NCI-H526 (cell line): Measurements from ENCODE around the gene ETV4.

Source experiments
- DNase-seq, 2 experiments: peaks; one replicate each; lab custom pipeline; 2025; lab: John Stamatoyannopoulos, UW

ETV4 gene

DNA sequence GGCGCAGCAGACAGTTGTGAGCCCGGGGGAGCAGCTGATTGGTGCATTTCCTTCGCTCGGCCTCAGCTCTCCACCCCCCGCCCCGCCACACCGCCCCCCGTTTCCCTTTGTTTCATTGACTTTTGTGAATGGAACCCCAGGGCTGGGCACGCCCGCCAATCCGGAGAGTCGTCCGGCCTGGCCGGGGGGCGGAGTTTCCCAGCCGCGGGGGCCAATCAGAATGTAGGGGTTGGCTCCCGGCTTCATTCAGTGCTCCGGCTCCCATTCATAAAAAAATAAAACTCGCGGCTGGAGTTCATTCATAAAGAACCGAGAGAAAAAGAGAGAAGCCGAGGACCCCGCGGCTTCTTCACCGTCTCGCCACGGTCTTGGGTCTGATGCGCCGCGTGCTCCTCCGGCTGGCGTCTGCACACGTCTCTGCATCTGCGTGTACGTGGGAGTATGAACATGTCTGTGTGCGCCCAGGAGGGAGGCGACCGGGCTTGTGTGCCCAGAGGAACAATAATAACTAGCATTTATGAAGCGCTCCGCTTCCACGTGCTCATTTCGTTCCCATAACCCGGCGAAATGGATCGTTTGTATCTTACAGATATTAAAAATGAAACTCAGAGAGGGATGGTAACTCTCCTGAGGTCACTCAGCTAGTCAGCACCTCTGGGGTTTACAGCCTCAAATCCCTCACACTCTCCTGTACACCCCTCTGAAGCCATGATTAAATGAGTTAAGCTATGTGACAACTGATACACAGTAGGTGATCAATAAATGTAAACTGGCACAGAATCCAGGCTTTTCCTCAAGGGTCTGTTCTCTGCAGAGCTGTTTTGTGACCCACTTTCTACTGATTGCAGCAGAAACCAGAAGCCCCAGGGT lies at the start of gene ETV4:
Gene ETV4, minus strand, starts transcription at position 22 of the 870 bp plus-strand sequence. CDS start 723 bp downstream, outside the sequence.
- DNase-seq = peak; percentile 74 to 93

DNA sequence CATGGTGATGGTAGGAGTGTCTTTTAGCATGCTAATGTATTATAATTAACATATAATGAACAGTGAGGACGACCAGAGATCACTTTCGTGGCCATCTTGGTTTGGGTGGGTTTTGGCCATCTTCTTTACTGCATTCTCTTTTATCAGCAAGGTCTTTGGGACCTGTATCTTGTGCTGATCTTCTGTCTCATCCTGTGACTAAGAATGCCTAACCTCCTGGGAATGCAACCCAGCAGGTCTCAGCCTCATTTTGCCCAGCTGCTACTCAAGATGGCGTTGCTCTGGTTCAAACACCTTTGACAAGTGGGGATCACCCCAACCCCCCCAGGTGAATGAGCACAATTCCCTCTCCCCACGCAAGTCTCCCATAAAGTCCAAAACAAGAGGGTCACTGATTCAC lies 49.3 kb upstream of the ETV4 start:
- DNase-seq = no peak

DNA sequence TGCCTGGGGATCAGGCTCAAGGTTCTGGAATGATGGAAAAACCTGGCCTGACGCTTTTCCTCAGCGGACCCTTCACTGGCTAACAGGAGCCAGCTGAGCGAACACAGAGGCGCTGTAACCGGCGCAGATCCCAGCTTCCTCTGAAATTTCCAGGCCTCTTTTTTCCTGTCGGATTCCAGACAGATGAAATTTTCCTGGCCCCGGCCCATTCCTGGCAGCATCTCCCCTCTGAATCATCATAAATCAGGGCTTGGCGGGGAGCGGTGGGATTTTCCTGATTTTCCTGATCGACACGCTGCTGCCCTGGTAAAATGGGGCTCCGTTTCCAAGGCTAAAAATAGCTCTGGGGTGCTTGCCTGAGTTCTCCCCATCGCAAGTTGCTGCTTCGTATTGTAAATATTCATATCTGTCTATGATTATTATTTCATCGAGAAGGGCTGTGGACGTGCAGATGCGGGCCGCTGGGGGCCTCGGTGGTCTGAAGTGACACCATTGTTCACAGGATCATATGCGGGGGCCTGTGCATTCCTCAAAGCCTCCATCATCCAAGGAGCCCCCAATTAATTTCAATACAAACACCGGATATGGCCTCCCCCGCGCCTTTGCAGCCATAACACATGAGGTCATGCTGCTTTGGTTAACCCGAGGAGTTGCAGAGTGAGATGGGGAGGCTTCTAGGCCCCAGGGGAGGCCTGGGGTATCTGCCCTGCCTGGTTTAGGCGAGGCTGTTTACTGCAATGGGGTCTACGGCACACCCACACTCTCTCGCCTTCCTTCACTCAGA lies 45.8 kb upstream of the ETV4 start:
- DNase-seq = no peak

DNA sequence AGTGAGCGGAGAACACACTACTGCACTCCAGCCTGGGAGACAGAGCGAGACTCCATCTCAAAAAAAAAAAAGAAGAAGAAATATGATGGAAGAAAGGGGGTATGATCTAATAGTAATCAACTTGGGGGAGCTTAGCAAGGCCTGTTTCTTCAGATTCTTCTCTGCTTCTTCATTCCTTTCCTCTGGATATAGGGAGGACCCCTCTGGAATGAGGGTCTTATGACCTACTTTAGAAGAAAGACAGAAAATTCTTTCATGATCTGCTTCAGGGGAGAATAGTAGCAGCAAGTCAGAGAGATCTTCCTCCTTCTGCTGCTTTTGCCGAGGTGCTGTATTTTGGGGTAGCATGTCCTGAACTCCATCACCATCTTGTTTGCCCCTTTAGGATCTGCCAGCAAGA lies 44.9 kb upstream of the ETV4 start:
- DNase-seq = no peak

DNA sequence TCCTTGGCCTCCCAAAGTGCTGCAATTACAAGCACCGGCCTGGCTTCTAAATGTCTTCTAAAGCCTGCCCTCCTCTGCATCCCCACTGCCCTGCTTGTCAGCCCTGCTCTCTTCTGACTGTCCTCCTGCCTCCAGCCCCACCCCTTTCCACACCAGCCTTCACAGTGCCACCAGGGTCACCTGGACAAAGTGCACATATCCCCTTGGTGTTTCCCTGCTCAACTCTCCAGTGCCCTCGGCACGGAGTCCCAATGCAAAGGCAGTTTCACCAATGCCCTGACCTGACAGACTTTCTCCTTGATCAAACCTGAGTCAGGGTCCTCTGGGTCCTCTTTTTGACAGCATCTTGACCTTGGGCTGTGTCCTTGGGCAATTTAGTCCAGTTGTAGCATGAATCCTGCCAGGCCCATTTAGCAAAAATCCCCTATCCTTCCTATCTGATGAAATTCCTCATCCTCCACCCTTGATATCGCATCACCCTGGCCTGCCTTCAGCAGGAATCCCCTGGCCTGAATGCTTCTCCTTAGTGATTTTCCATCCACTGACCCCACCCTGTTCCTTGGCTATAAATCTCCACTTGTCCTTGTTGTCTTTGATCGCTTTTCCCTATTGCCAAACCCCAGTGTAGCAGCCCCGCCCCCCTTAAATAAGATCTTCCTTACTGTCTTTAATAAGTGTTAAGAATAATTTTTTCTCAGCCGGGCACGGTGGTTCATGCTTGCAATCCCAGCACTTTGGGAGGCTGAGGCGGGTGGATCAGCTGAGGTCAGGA lies 42.7 kb upstream of the ETV4 start:
- no peak for DNase-seq

DNA sequence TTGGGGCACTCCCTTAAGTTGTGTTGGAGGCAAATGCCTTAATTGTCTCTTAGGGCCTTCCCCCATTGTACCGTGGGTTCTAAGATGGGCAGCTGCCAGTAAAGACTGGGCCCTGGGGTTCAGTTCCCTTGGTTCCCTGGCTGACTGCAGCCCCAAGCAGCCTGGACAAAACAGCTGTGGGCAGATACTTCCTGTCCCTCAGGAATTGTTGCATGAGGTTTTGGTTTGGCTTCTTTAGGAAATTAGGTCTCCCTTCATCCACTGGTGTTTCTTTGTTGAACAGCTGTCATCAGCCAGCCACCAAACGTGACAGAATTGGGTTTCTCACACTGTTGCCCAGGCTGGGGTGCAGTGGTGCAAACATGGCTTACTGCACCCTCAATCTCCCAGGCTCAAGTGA lies 42.0 kb upstream of the ETV4 start:
- no peak for DNase-seq

DNA sequence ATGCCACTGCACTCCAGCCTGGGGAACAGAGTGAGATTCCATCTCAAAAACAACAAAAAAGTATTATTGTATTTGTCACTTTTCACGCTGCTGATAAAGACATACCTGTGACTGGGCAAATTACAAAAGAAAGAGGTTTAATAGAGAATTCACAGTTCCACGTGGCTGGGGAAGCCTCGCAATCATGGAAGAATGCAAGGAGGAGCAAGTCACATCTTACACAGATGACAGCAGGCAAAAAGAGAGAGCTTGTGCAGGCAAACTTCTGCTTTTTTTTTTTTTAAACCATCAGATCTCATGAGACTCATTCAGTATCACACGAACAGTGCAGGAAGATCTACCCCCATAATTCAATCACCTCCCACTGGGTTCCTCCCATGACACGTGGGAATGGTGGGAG lies 41.5 kb upstream of the ETV4 start:
- no peak for DNase-seq

DNA sequence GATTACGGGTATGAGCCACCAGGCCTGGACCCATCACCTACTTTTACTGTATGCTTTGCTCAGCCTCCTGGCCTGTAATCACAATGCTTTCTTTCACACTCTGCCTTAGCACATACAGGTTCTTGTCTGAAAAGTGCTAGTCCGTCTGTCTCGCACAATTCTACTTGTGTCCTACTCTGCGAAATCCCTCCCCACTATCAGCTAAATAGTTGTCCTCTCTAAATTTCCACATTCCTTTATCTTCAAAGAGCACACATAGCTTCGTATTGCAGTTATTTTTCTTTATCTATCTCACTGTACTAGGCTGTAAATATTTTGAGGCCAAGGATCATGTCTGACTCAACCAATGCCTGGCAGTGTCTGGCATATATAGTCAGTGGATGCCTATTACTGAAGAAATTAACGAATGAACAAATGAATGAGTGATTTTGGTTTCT lies 38.5 kb upstream of the ETV4 start:
- peak in 1 of 2 experiments; percentile 27 for DNase-seq

DNA sequence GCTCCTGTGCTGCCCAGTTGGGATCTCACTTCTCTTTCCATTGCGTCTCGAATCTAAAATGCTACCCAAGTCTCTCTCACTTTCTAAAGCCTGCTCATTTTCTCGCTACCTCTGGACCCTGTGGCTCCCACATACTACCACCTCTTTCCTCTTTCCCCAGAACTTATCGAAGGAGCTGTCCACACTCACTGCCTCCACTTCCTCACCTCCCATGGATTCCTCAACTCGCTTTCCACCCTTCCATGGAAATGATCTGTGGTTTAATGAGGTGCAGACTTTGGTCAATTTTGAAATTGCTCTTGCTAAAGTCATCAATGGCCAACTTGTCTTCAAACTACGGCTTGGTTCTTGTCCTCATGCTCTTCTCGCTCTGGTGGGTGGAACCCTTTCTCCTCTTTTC lies 37.2 kb upstream of the ETV4 start:
- DNase-seq = no peak

DNA sequence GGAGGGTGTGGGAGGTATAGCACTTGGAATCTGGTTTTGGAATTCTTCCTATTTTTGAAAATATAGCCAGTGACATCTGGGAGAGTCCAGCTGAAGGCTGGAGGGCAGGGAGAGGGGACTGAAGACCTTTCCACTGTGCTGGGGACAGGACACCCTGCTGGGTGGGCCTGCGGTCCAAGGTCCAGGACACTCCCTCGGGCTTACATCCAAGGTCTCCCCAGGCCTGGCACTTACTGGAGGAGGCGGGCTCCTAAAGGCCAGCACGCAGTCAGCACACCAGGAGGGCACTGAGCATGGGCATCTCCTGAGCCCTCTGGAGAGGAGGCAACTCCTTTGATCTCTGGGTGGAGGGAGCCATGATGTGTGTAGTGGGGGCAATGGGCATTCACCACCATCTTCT lies 35.5 kb upstream of the ETV4 start:
- DNase-seq = no peak

DNA sequence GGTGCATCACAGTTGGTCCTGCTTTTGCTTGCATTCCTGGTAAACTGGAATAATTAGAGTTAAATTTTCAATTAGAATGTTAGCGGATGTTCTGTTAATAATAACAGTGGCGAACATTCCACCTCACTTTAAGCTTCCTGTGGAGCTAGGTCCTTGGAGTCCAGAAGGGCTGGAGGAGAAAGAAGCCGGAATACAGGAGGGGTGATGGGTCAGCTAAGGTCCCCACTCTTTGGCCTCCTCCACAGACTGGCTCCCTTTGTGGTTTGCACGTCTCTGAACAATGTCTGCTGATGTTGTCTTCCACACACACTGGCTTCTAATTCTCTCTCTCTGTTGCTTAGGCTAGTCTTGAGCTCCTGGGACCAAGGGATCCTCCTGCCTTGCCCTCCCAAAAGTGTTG lies 35.0 kb upstream of the ETV4 start:
- DNase-seq = no peak

DNA sequence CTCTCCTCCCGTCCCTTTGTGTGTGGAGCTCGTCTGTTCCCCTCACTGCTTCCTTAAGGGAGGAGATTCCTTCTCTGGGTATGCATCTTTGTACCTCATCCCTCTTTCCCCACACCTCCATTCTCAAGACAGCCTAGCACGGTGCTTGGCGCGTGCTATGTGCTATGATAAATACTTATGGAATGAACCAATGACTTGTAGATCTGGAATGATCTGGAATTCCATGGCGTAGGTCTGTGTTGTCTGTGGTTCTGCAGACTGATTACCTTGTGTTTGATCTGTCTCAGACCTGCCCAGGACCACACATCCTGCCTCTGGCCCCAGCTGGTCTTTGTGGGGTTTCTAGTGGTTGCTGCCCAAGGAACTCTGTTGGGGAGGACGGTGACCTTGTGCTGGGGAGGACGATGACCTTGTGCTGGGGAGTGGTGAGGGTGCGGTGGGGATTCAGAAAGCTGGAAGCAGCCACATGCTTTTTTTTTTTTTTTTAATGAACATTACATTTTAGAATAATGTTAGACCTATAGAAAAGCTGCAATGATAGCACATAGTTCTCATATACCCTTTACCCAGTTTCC lies 33.5 kb upstream of the ETV4 start:
- DNase-seq = no peak

DNA sequence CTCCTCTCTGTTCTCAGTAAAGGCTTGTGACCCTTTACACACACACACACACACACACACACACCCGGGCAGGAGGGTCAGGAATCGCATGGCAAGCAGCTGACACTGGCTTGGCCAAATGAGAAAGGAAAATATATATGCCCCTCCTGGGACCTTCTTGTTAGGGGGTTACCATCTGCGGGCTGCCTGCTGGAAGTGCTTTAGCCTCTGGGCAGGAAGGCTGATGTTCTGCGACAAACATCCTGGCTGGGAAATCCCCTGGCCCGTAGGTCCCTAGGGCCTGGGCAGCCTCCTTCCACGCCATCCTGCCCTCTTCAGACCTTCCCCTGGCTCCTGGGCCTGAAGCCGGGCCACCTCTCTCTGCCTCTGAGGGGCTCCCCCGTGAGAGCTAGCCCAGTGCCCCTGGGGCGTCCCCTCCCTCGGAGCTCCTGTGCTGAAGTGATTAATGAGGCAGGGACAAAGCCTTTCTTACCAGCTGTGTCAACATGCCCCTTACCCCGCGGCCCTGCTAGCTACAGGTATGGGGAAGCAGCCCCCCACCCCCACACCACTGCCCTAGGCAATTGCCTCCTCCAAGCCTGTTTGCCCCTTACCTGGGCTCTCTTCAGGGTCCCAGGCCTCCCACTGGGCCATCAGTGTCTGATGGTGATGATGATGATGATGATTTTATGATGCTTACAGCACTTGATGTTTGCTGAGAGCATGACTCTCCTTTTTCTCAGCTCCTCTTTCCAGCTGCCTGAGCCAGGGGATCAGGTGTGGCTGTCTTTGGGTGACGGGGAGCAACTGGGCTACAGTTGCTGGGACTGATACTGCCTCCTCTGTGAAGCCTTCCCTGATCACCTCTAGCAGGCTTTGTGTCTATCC lies 32.8 kb upstream of the ETV4 start:
- DNase-seq = peak; percentile 62 to 83

DNA sequence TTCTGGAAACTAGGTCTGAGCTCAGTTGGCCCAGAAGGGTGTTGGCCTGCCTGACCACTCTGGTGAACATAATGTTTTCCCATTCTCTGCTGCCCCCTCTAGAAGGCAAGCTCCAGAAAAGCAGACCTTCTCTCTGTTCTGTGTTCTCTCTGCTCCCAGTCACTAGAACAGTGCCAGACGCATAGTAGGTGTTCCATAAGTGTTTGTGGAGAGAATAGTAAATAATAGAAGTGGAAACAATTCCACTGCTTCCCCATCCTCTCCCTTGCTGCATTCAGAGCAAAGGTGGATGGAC lies 32.2 kb upstream of the ETV4 start:
- peak in 1 of 2 experiments; percentile 59 for DNase-seq

DNA sequence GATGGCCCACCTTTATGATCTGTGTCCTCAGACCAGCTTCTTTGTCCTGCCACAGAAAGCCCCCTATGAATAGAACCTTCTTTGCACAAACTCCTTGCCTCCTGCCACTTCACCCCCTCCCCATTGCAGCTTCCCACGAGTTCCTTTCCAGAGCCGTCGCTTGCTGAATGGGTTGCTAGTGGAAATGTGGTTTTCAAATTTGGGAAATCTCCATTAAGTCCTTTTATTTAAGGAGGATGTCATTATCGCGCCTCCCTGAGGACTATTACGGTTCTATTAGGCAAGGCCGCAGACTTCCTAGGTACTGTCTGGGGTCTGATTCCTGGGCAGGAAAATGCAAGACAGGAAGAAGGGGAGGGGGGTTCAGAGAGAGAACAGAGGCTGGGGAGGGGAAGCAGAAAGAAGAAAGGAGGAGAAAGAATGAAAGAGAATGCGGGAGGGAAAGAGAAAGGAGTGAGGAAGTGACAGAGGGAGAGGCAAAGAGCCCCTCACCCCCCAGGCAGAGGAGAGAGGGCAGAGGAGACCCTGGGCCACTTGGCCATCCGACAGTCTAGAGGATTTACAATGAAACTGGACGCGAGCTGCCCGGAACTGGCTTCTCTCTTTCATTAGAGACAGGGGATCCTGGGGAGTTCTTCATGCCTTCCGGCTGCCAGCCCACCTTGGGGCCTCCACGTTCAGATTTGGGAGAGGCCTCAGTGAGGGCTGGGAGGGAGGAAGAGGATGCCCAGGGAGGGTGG lies 31.7 kb upstream of the ETV4 start:
- no peak for DNase-seq

DNA sequence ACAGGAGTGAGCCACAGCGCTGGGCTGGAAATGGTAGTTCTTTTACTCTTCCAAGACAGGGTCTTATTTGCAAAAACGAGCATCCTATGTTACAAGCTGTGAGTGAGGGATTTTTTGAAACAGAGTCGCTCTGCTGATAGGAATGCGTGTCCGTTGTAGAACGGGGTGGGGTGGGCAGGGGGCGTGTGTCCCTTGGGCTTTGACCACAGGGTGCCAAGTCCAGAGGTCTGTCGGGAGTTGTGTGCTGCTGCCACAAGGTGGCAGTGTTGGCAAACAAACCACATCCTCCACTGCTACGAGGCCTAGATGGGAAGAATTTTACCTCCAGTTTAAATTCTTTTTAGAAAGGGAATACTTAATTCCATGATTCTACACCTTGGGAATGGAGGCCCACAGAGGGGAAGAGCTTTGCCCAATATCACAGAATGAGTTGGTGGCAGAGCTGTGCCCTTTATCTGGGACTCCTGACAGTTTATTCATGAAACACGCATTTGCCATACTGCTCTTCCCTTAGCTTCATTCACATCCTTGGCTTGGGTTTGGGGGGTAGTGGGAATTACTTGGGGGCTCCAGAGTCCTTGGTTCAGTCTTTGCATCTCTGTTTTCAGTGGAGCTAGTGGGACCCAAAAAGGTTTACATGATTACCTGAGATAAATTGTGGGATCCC lies 30.6 kb upstream of the ETV4 start:
- peak; percentile 43 to 80 for DNase-seq

DNA sequence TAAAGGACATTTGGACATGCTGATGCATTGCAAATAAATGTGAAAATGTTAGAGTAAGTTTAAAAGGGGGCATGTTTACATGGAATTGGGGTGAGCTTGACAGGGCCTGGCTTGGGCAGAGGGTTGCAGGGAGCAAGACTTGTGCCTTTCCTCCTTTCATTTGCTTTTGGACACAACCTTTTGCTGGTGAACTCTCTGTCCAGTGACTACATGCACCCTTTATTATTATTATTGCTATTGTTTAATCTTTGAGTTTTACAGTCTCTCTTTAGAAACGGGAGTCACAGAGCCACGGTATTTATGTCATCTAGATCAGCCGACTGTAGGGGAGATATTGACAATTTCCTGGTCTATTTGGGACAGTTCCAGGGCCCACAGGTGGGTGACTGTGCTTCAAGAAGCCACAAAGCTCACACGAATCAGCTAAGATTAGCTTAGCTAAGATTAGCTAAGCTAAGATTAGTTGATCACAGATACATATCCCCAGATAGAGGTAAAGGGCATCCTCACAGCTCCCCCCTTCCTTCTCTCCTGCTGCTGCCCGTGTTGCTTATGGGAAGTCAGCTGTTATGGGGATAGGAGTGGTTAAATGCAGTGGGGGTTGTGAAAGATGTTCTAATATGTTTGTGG lies 28.9 kb upstream of the ETV4 start:
- DNase-seq = no peak

DNA sequence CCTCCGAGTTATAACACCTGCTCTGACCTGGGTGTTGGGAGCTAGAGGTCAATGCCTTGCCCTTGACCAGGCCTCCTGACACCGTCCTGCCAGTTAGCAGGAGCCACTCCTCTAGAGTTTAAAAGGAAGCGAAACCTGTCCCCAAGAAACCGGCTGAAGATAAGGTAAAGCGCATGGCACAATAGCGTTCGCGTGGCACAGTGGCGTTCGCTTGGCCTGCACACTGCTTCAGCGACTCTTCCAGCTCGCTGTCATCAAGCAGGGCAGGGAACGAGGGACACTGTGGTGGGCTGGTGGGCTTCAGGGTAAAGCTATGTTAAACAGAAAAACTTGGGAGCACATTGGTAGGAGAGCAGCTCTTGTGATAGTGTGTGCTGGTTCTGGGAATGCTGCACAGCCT lies 28.2 kb upstream of the ETV4 start:
- no peak for DNase-seq

DNA sequence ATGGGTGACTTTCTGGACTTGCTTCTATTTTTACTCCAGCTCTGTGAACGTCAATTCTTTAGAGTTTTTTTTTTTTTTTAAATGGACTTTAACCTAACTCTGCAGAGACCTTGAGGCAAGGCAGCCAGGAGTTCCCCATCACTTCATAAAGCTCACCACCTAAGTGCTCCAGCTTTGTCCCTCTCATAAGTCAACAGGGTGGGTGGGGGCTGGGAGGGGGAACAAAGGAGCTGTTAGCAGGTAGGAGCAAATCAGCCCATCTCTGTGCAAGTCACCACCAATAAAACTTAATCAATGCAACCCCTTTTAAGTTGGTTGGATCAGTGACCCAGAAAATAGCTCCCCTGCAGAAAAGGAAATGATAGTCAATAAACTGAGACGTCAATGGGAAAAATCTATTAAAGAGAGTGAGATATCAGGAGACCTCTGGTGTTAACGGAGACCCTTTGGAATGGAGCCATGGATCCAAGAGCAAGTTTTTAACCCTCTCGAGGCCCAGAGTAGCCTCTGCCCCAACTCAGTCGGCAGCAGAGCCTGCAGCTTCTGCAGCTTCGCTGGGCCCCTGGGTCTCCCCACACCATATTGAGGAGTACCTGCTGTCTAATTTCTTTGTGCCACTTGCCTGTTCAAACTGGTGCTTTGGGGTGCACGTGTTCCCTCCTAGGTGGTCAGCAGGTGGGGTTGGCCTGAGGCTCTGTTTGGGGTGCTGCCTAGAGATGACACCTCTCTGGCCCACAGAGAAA lies 27.6 kb upstream of the ETV4 start:
- no peak for DNase-seq
